GM12892 (cell line): ENCODE measurements around the gene DCAF7.

Source experiments
- POLR2A ChIP-seq: IDR thresholded peaks from 2 replicates; pipeline ENCODE4 v1.6.1; 2011; ENCODE audit warnings: low read depth, low read length, control low read depth
- POLR2AphosphoS5 ChIP-seq: IDR thresholded peaks from 2 replicates; pipeline ENCODE4 v1.6.1; 2011; ENCODE audit warnings: low read depth, low read length, control low read depth

DNA sequence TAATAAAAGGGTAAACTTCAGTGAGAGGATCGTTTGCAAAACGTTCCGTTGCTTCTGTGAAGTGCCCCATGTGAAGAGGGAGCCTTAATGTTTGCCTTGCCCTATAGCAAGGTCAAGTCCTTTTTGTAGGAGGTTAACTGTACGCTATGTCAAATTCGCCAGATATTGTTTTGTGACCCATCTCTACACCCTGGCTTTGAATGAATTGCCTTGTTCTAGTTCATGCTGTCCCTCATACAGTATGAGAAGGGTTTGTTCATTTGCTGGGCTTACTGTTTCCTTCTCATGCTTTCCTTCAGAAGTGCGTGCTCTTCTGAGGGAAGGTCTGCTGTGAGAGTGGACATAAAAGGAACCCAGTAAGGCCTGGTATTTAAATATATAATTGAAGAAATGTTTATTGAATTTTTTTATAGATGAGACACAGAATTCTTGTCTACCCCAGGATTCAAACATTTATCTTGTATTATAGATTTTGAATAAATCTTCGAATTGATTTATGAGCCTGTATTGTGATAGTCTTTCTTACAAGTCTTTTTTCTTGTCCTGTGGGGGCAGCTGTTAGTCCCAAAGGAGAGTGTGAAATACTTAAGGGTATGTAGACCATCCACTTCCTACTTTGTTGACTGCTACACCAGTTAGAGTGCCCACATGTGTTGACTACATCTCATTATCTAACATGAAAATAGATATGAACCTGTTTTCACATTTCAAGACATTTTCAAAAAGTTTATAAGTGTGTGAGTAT, 73.7 kb downstream of the DCAF7 start:
- TF ChIP-seq POLR2A: no peak
- no peak for TF ChIP-seq POLR2AphosphoS5
